GM12878 (cell line): ENCODE results near the gene WDR17. TPM values are rescaled to one million over a fixed set of nuclear protein-coding genes. Genes with fewer than 3 reads are reported as not detected.

Source experiments
- ATAC-seq: fragments of 200-7000 bp; cut with Tn5 transposase; 3 replicates; pipeline ENCODE4 v1.9.1; 2020; ENCODE audit warnings: mild to moderate bottlenecking, moderate library complexity
- BruUV-seq: library from RNA; stranded (reverse); fragments of 400-500 nt; replicated peaks from 2 replicates; lab custom pipeline; 2021; lab: Mats Ljungman, UMichigan
- CTCF ChIA-PET: fragments of 300-600 bp; sonication (Branson Sonifier 250); formaldehyde crosslinking; extraction: SDS; loops from one replicate; lab custom pipeline; 2021; ENCODE audit warnings: inconsistent platforms; lab: Yijun Ruan, JAX
- POLR2A ChIA-PET: fragments of 350-600 bp; formaldehyde crosslinking; extraction: SDS; loops from one replicate; lab custom pipeline; 2021; ENCODE audit warnings: inconsistent platforms; lab: Charles Lee
- RAD21 ChIA-PET: fragments of 300-600 bp; sonication (Branson Sonifier 250); formaldehyde crosslinking; loops from one replicate; lab custom pipeline; 2023; ENCODE audit warnings: antibody characterized with exemption; ENCODE audit not compliant: unreplicated experiment; lab: Charles Lee
- SMC1A ChIA-PET: fragments of 300-600 bp; sonication (Branson Sonifier 250); formaldehyde crosslinking; loops from one replicate; lab custom pipeline; 2023; ENCODE audit not compliant: unreplicated experiment, uncharacterized antibody; lab: Charles Lee
- DNase-seq: peaks from one replicate; pipeline ENCODE4 v3.0.0-alpha.2; 2011; ENCODE audit warnings: low read depth, low spot score
- FAIRE-seq: peaks from 3 replicates; lab custom pipeline; 2011; peaks lifted over from hg19 to GRCh38; lab: Jason Lieb, UNC
- H2AFZ ChIP-seq: 2 replicates; pipeline ENCODE4 v1.6.0; 2011; ENCODE audit warnings: low read depth, low read length, control low read depth; ENCODE audit not compliant: control insufficient read depth
- H3K27ac ChIP-seq: 2 replicates; pipeline ENCODE4 v1.5.1; 2011; ENCODE audit warnings: control low read depth; ENCODE audit not compliant: control insufficient read depth, insufficient read depth
- H3K27me3 ChIP-seq, 2 experiments: replicated peaks in 1 of 2; 2 replicates each; pipeline versions ENCODE4 v1.6.0 to v1.6.1; 2011; ENCODE audit warnings: low read length in 1 of 2; ENCODE audit not compliant: control insufficient read depth in 2 of 2, insufficient read depth in 2 of 2
- H3K36me3 ChIP-seq, 2 experiments: 2 replicates each; pipeline ENCODE4 v1.5.1; 2011; ENCODE audit warnings: low read length in 1 of 2; ENCODE audit not compliant: control insufficient read depth in 2 of 2, insufficient read depth in 2 of 2
- H3K4me1 ChIP-seq: 2 replicates; pipeline ENCODE4 v1.6.1; 2011; ENCODE audit warnings: mild to moderate bottlenecking, low read length, moderate library complexity, mixed read lengths; ENCODE audit not compliant: control insufficient read depth, insufficient read depth
- H3K4me2 ChIP-seq: 2 replicates; pipeline ENCODE4 v1.6.0; 2011; ENCODE audit warnings: control low read depth; ENCODE audit not compliant: control insufficient read depth, insufficient read depth
- H3K4me3 ChIP-seq: fragments of 200-600 bp; sonication (generic); 2 replicates; pipeline ENCODE4 v1.5.1; 2016
- H3K79me2 ChIP-seq: 2 replicates; pipeline ENCODE4 v1.6.0; 2011; ENCODE audit warnings: low read length; ENCODE audit not compliant: control insufficient read depth, insufficient read depth
- H3K9ac ChIP-seq: 2 replicates; pipeline ENCODE4 v1.8.0; 2011; ENCODE audit warnings: low read length, control low read depth, mixed read lengths; ENCODE audit not compliant: control insufficient read depth, insufficient read depth
- H3K9me3 ChIP-seq: replicated peaks from 3 replicates; pipeline ENCODE4 v1.5.1; 2011; ENCODE audit warnings: mild to moderate bottlenecking, low read length; ENCODE audit not compliant: control insufficient read depth, insufficient read depth
- H4K20me1 ChIP-seq: 2 replicates; pipeline ENCODE4 v1.6.0; 2011; ENCODE audit not compliant: control insufficient read depth, insufficient read depth
- CBX3 ChIP-seq: fragments of 200-600 bp; sonication (generic); IDR thresholded peaks from 2 replicates; pipeline ENCODE4 v1.6.1; 2016; ENCODE audit warnings: low read depth, borderline replicate concordance
- CHD4 ChIP-seq: fragments of 200-600 bp; sonication (generic); IDR thresholded peaks from 2 replicates; pipeline ENCODE4 v1.6.1; 2016; ENCODE audit warnings: mild to moderate bottlenecking
- FOXK2 ChIP-seq: fragments of 450-650 bp; IDR thresholded peaks from 2 replicates; pipeline ENCODE4 v1.6.1; 2017; ENCODE audit warnings: mild to moderate bottlenecking, moderate library complexity
- NBN ChIP-seq: fragments of 450-650 bp; IDR thresholded peaks from 2 replicates; pipeline ENCODE4 v1.6.1; 2016
- NFIC ChIP-seq: IDR thresholded peaks from 2 replicates; pipeline ENCODE4 v1.6.1; 2012; ENCODE audit warnings: low read depth, mild to moderate bottlenecking, inconsistent platforms, low read length, moderate library complexity
- NFYA ChIP-seq: IDR thresholded peaks from 2 replicates; pipeline ENCODE4 v1.6.1; 2011; ENCODE audit warnings: low read depth, mild to moderate bottlenecking, low read length, improper control_type of control experiment, borderline replicate concordance
- PAX8 ChIP-seq: fragments of 450-650 bp; IDR thresholded peaks from 2 replicates; pipeline ENCODE4 v1.6.1; 2017; ENCODE audit warnings: mild to moderate bottlenecking, moderate library complexity
- POU2F2 ChIP-seq: IDR thresholded peaks from 3 replicates; pipeline ENCODE4 v1.6.1; 2011; ENCODE audit warnings: low read depth, mild to moderate bottlenecking, low read length, borderline replicate concordance
- RUNX3 ChIP-seq: IDR thresholded peaks from 2 replicates; pipeline ENCODE4 v1.6.1; 2012; ENCODE audit warnings: low read length, inconsistent platforms
- SIN3A ChIP-seq: IDR thresholded peaks from 2 replicates; pipeline ENCODE4 v1.6.1; 2012; ENCODE audit warnings: low read depth, low read length, improper control_type of control experiment
- TARDBP ChIP-seq: IDR thresholded peaks from 2 replicates; pipeline ENCODE4 v1.6.1; 2016; ENCODE audit warnings: borderline replicate concordance
- TCF3 ChIP-seq: IDR thresholded peaks from 2 replicates; pipeline ENCODE4 v1.6.1; 2012; ENCODE audit warnings: low read depth, mild to moderate bottlenecking, low read length, borderline replicate concordance; ENCODE audit not compliant: insufficient read depth
- YBX1 ChIP-seq: fragments of 450-650 bp; IDR thresholded peaks from 2 replicates; pipeline ENCODE4 v1.6.1; 2016; ENCODE audit warnings: antibody characterized with exemption
- ZBED1 ChIP-seq: IDR thresholded peaks from 2 replicates; pipeline ENCODE4 v1.6.1; 2016; ENCODE audit warnings: borderline replicate concordance
- WGBS: methylation state at CpG from one replicate; pipeline ENCODE4 v1.1.6; 2016; ENCODE audit warnings: low lambda C conversion rate; ENCODE audit not compliant: insufficient replicate concordance, insufficient coverage; ENCODE audit errors: missing lambda C conversion rate; 5-methylcytosine and 5-hydroxymethylcytosine counted together
- in situ Hi-C: fragments of 300-500 bp; cut with MboI; formaldehyde crosslinking; loops from 9 replicates; pipeline ENCODE4 v1.14.3; 2018; ENCODE audit warnings: mixed read lengths
- intact Hi-C: fragments of 100-400 bp; cut with micrococcal nuclease; formaldehyde crosslinking; loops from one replicate; pipeline ENCODE4 v1.14.2; 2022; ENCODE audit not compliant: unreplicated experiment
- polyA plus RNA-seq, 11 experiments: library from polyadenylated mRNA; depleted of rRNA in 4 of 11; unstranded in 6 of 11; stranded (reverse) in 5 of 11; fragments of >200 nt; fragmentation: Nextera tagmentation in 4 of 11; fragmentation: Illumina TruSeq in 1 of 11; extraction: Ambion mirVana in 4 of 11; extraction: Trizol in 1 of 11; gene quantifications; 1 replicate in 1 of 11; 2 replicates in 10 of 11; pipeline versions ENCODE4 v1.2.1 to v1.2.3, GENCODE V29; 2011 to 2016; ENCODE audit warnings: inconsistent platforms in 2 of 11, missing spikeins in 2 of 11, low read depth in 1 of 11
- total RNA-seq, 4 experiments: library from RNA; depleted of rRNA in 3 of 4; stranded (reverse); fragments of >200 nt in 3 of 4; fragmentation: Illumina TruSeq in 1 of 4; extraction: Trizol in 1 of 4; gene quantifications; 2 replicates each; pipeline versions ENCODE4 v1.2.1 to v1.2.3, GENCODE V29; 2013 to 2021
- TF ChIP-seq, protein P1 (sequence below): IDR thresholded peaks from 2 replicates; pipeline ENCODE4 v1.6.1; 2012; ENCODE audit warnings: low read length, inconsistent platforms
- TF ChIP-seq, protein P2 (sequence below): fragments of 450-650 bp; formaldehyde crosslinking; IDR thresholded peaks from 2 replicates; pipeline ENCODE4 v1.4.0; 2020; ENCODE audit warnings: mild to moderate bottlenecking, moderate library complexity
- TF ChIP-seq, protein P3 (sequence below): IDR thresholded peaks from 2 replicates; pipeline ENCODE4 v1.6.1; 2011; ENCODE audit warnings: mild to moderate bottlenecking, low read depth, low read length, moderate library complexity; ENCODE audit not compliant: insufficient replicate concordance

The WDR17 gene
- total and polyA plus RNA-seq, 10 of the 15 experiments (the other 5 are each of a cell fraction or from before 2014, with no cell fraction given): 0.43 to 3.8 (median 2.8) TPM

DNA sequence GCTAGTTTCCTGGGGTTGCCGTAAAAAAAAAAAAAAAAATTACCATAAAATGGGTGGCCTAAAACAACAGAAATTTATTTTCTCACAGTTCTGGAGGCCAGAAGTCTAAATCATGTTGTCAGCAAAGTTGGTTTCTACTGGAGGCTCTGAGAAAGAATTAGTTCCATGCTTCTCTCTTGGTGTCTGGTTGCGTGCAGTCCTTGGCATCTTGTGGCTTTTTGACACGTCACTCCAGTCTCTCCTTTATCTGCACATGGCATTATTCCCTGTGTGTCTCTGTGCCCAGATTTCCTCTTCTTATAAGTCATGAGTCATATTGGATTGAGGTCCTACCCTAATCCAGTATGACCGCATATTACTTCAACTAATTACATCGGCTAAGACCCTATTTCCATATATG lies 91.0 kb downstream of the WDR17 start:
- Histone ChIP-seq H3K9me3 (no peaks in the 10 kb centered on the region), H3K9ac (no peak overlapping the region), H3K27me3 (no peaks in the 10 kb centered on the region), H3K79me2 (no peaks in the 10 kb centered on the region), H4K20me1 (no peaks in the 10 kb centered on the region), H2AFZ (no peak overlapping the region), H3K4me1 (no peaks in the 10 kb centered on the region), H3K27ac (no peak overlapping the region), H3K4me3 (no peak overlapping the region), H3K4me2 (no peak overlapping the region), H3K36me3 (no peaks in the 10 kb centered on the region)
- TF ChIP-seq FOXK2 (no peak), PAX8 (no peak), SIN3A (no peak), CHD4 (no peak), NFIC (no peak), TCF3 (no peak), NFYA (no peak), NBN (no peak), POU2F2 (no peak), TARDBP (no peak), ZBED1 (no peak), CBX3 (no peak), YBX1 (no peak), RUNX3 (no peak)
- TF ChIP-seq, protein P1, sequence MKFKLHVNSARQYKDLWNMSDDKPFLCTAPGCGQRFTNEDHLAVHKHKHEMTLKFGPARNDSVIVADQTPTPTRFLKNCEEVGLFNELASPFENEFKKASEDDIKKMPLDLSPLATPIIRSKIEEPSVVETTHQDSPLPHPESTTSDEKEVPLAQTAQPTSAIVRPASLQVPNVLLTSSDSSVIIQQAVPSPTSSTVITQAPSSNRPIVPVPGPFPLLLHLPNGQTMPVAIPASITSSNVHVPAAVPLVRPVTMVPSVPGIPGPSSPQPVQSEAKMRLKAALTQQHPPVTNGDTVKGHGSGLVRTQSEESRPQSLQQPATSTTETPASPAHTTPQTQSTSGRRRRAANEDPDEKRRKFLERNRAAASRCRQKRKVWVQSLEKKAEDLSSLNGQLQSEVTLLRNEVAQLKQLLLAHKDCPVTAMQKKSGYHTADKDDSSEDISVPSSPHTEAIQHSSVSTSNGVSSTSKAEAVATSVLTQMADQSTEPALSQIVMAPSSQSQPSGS: no peak
- TF ChIP-seq, protein P2, sequence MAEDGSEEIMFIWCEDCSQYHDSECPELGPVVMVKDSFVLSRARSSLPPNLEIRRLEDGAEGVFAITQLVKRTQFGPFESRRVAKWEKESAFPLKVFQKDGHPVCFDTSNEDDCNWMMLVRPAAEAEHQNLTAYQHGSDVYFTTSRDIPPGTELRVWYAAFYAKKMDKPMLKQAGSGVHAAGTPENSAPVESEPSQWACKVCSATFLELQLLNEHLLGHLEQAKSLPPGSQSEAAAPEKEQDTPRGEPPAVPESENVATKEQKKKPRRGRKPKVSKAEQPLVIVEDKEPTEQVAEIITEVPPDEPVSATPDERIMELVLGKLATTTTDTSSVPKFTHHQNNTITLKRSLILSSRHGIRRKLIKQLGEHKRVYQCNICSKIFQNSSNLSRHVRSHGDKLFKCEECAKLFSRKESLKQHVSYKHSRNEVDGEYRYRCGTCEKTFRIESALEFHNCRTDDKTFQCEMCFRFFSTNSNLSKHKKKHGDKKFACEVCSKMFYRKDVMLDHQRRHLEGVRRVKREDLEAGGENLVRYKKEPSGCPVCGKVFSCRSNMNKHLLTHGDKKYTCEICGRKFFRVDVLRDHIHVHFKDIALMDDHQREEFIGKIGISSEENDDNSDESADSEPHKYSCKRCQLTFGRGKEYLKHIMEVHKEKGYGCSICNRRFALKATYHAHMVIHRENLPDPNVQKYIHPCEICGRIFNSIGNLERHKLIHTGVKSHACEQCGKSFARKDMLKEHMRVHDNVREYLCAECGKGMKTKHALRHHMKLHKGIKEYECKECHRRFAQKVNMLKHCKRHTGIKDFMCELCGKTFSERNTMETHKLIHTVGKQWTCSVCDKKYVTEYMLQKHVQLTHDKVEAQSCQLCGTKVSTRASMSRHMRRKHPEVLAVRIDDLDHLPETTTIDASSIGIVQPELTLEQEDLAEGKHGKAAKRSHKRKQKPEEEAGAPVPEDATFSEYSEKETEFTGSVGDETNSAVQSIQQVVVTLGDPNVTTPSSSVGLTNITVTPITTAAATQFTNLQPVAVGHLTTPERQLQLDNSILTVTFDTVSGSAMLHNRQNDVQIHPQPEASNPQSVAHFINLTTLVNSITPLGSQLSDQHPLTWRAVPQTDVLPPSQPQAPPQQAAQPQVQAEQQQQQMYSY (CRISPR knock-in tag): no peak
- TF ChIP-seq, protein P3, sequence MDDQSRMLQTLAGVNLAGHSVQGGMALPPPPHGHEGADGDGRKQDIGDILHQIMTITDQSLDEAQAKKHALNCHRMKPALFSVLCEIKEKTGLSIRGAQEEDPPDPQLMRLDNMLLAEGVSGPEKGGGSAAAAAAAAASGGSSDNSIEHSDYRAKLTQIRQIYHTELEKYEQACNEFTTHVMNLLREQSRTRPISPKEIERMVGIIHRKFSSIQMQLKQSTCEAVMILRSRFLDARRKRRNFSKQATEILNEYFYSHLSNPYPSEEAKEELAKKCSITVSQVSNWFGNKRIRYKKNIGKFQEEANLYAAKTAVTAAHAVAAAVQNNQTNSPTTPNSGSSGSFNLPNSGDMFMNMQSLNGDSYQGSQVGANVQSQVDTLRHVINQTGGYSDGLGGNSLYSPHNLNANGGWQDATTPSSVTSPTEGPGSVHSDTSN: no peak
- DNase-seq (no peak), FAIRE-seq (no peak), ATAC-seq (no peak)
- ChIA-PET POLR2A (no interaction called here), CTCF (no interaction called here), RAD21 (no interaction called here), SMC1A (no interaction called here)
- 88% methylated on average over 5 of the region's 5 CpGs for WGBS
- intact Hi-C loops (no loop called here), in situ Hi-C loops (no loop called here)
- no TSS peak for BruUV-seq
